Astrocyte of the hippocampus (primary cell): Measurements from ENCODE around the gene UBE2E1.

Experiments
- DNase-seq: peaks from one replicate; pipeline ENCODE4 v3.0.0; 2011; ENCODE audit warnings: low read depth, low spot score

UBE2E1 gene

DNA sequence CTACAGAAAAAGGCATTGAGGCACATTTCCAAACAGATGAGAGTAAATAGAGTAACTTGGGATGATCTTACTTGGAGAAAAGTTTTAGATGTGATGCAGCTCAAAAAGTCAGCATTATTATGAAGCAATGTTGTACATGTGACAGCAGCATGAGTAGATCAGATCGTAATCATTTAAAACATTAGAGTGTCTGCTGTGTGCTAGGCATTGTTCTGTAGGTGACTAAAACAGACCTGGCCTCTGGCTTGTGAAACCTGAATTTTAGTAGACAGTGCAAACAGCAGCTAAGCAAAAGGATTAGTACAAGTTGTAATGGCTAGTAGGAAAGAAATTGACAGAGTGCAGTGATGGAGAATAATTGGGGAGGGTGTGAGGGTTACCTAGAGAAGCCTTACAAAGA is 15.1 kb downstream of the UBE2E1 start:
- DNase-seq: no peak

DNA sequence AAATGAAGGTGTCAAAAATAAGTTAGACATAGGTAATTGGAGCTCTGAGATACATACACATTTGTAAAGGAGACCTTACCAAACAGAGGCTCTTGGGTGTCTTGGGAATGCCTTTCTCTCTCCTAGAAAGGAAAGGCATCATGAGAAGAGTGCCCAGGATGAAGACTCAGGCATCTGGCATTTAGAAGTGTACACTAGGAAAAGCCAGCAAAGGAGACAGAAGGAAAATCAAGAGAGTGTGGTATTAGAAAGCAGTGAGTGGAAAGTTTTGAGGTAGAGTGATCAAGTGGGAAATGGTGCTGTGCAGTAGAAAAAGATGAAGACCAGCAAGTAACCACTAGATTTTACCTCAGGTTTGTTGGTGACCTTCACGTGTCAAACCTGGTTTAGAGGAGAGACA is 16.1 kb downstream of the UBE2E1 start:
- no peak for DNase-seq

DNA sequence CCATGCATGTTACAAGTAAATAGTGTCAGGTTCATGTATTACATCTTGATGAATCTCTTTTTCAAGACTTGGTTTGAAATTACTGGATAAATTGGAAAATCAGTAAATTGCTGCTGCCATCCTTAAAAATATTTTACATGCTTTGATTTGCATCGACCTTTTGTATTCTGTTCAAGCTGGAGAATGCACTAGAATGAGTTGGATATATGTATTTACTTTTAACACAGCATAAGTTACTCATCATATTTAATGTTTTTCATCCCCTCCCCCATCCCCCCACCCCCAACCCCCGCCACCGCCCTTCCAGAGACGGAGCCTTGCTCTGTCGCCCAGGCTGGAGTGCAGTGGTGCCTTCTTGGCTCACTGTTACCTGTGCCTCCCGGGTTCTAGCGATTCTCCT is 16.8 kb downstream of the UBE2E1 start:
- DNase-seq: no peak

DNA sequence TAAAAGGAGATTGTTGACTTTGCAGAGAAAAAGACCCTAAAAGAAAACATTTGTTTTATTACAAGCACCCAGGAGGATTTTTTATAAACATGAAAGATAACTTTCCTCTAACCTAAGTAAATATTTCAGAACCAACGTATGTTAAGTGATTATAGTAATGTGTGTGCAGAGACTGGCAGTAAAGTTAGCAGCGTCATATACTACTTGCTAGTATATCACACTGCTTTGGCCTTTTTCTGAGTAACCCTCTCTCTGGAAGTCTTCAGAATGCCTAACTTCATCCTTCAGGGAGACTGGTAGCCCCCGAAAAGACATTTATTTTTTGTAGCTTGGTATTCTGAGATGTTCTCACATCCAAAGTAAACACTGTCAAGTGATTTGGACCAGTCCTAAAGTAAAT is 17.9 kb downstream of the UBE2E1 start:
- DNase-seq: no peak

DNA sequence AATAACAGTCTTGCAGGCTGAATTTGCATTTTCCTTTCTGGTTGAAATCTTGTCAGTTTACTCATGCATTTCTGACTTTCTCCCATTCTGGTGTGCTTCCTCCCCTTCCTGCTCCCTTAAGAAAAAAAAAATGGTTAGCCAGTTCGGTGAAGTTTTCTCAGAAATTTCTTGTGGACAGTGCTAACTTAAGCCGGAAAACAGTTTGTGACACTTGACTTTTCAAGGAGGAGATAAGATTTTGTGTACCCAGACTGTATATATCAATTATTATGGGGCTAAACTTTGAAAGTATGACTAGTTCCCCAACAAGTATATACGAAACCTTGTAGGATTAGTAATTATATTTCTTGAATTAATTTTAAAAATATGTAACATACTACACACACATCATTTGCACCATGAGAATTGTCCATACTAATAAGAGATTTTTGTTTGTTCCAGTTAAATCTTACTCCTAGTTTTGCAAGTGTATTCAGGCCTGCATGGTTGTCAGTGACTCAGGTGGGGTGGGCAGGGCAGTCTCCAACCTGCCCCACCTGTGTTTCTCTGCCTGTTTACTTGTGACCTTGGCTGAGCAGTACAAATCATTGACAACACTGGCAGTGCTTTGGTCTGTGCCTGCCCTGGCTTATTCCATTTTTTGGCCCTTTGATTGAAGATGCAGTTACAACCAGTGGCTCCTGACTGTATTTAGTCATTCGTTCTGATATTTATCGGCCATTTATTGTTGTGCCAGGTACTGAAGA is 19.1 kb downstream of the UBE2E1 start:
- DNase-seq: no peak

DNA sequence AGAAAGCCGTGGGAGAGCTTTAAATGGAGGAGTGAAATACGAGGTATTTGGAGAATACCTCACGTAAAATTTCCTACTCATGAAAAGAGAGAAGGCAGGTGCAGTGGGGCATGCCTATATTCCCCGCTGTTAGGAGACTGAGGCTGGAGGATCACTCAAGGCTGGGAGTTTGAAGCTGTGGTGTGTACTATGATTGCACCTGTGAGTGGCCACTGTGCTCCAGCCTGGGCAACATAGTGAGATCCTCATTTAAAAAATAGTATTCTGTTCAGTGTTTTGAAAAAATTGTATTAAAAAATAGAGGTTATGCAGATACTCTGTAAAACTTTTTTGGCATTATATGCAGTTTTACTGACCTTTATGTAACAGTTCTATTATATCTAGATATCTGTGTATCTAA is 20.0 kb downstream of the UBE2E1 start:
- DNase-seq: no peak

DNA sequence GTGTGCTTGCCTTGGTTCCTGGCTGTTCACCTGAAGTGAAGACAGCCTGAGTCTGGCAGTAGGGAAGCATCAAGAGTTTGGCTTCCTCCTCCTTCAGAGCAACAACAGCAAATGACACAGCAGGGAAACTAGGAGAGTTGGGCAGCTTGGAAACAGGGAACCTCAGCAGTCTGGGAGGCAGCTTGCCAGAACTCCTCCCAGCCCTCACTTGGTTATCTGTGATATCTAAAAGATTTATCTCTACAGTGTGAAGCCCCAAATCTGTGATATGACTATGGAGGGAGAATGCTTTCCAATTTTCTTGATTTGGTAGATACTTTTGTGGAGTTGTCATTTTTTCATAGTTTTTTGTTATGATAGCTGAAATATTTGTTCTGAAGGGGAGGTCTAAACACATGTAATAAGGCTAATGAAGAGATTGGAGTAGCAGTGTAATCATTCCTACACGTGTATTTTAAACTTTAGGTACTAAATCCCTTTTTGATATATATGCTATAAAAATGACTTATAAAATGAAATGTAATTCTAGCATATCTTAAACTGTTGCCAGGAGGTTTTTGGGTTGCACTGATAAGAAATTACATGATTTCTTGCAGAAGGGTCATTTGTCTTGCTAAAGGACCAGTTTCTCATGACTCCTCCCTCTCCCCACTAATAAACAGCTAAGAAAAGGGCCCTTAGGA is 20.8 kb downstream of the UBE2E1 start:
- DNase-seq: peak; percentile 24

DNA sequence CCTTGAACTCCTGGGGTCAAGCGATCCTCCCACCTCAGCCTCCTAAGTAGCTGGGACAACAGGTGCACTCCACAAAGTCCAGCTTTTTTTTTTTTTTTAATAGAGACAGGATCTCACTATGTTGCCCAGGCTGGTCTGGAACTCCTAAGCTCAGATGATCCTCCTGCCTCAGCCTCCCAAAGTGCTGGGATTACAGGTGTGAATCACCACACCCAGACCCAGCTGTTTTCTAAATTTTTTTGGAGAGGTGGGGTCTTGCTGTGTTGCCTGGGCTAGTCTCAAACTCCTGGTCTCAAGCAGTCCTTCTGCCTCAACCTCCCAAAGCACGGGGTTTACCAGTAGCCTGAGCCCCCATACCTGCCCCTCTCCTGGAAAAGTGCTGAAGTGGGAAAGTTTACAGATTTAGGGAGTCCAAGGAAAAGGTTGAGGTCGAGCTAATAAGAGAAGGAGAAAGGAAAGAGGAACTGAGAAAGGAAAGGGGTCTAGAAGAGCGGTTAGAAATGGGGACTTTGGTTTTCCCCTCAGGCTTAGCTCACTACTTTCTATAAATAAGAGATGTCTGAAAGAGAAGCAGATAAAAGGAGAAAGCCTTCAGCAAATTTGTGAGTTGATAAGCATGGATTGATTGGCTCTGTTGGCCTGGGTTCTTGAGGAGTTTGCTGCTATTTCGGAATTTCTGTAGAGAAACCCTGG is 23.6 kb downstream of the UBE2E1 start:
- DNase-seq: no peak

DNA sequence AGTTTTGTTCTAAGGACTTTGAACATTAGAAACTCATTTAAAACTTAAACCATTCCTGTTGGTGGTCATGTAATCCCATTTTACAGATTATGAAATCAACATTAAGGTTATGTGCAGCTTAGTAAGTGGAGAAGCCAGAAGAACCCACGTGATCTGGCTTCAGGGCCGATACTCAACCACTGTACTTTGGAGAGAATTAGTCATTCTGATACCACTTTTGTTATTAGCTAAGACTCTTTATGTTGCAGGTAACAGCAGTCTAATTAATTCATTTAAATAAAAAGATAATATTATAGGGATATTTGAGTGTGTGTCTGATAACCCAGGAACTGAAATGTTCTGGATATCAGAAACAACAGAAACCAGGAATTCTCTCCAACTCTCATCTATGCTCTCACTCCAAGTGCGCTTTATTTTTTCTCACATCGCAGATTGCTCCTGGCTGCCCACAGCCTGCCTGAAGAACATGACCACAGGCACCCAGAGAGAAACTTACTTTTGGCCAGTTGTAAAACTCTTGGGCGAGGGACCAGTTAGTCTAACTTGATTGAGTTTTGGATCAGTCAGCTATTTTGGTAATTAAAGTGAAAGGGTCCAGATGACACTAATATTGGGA is 25.2 kb downstream of the UBE2E1 start:
- no peak for DNase-seq

DNA sequence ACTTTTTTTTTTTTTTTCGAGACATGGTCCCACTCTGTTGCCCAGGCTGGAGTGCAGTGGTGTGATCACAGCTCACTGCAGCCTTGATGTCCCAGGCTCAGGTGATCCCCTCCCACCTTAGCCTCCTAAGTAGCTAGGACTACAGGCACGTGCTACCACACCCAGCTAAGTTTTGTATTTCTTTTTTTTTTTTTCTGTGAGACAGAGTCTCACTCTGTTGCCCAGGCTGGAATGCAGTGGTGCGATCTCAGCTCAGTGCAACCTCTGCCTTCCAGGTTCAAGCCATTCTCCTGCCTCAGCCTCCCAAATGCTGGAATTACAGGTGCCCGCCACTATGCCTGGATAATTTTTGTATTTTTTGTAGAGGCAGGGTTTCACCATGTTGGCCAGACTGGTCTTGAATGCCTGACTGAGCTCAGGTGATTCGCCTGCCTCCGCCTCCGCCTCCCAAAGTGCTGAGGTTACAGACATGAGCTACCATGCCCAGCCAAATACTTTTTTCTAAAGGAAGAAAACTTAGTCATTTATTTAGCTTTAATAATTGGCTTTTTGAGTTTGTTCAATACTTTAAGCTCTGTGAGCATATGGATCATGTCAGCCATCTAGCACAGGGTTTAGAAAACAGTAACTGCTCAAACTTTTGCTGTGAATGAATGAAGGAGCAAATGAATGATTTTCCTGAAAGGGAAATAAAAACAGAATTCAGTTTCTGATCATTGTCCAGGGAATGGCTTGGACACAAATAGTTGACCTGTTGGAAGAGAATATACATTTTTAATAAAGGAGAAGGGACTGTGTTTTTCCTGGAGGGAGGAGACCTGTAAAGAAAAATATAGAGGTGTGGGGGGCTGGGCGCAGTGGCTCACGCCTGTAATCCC is 26.0 kb downstream of the UBE2E1 start:
- no peak for DNase-seq

DNA sequence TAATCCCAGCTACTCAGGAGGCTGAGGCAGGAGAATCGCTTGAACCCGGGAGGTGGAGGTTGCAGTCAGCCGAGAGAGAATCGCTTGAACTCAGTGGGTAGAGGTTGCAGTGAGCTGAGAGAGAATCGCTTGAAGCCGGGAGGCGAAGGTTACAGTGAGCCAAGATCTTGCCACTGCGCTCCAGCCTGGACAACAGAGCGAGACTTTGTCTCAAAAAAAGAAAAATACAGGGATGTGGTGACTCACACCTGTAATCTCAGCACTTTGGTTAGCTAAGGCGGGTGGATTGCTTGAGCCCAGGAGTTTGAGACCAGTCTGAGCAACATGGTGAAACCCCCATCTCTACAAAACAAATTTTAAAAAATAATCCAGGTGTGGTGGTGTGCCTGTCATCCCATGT is 26.8 kb downstream of the UBE2E1 start:
- DNase-seq: no peak

DNA sequence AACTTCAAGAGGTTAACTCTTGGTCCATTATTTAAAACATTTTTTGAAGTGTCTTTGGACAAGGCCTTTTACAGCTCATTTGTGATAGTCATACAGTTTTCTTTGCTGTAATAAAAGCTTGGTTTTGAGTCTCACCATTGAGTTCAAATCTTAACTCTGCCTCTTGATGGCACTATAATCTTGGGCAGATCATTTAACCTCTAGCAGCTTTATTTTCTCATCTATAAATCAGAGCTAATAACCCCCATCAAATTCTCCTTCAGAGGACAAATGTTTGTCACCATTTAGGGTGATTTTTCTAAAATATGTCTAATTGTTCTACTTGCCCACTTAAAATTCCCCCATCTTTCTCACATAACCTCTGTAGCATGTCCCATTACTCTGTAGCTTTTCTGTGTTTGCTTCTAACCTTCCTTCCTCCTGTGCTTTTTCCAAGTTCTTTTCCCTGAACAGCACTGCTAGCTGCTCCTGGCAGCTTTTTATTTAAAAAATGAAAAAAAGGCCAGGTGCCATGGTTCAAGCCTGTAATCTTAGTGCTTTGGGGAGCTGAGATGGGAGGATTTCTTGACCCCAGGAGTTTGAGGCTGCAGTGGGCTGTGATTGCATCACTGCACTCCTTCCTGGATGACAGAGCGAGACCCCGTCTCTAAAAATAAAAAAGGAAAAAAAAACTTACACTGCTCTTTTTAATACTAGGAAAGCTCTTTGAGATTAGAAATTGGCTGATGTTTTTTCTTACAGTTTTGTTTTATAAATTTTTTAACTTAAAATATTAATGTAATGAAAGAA is 28.5 kb downstream of the UBE2E1 start:
- no peak for DNase-seq

DNA sequence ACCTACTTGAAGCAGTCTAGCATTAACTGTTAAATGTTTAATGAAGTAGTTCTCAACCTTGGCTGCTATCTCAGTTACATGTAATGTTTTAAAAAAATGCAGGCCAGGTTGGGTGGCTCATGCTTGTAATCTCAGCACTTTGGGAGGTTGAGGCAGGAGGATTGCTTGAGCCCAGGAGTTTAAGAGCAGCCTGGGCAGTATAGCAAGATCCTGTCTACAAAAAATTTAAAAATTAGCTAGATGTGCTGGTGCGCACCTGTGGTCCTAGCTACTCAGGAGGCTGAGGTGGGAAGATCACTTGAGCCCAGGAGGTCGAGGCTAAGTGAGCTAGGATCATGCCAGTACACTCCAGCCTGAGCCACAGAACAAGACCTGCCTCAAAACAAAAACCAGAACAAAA is 29.3 kb downstream of the UBE2E1 start:
- DNase-seq: no peak

DNA sequence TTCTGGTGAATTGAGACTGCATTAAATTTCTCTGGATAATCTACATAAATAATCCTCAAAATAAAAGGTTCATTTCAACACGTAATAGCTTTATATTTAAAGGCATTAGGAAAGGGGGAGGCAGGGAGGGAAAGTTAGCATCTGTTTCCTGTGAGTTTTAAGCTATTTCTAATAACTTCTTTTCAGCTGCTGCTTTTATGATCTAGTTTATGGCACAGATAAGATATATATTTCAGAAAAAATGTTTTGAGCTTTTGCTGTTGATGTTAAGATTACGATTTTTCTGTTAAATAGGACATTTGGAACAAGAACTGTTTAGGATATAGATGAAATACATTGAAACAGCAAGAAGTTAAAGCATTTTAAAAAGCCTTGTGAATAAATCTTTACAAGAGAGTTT is 30.0 kb downstream of the UBE2E1 start:
- DNase-seq: no peak

DNA sequence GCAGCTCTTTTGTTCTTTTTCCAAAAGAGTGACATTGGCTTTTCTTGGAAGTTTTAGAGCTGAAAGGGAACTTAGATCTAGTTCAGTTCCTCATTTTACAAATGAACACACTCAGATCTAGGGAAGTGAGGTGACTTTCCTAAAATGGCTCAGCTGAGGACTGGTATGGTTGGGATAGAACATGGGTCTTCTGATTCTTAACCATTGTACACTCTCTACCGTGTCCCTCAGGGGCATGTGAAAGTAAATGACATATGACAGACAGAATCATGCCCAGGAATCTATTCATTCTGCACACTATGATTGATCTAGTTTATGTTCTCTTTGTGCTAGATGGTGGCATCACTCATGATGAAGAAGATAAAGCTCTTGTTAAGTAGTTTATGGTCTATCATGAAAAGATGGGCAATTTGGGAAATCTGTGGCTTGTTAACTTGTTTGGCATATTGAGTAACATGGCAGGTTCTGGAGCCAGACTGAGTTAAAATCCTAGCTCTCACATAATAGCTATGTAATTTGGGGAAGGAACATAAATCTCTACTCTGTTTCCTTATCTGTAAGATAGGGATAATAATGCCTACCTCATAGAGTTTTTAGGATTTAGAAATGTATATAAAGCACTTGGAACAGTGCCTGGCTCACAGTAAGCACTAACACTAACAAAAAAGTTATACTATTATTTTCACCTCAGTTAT is 30.9 kb downstream of the UBE2E1 start:
- DNase-seq: no peak

DNA sequence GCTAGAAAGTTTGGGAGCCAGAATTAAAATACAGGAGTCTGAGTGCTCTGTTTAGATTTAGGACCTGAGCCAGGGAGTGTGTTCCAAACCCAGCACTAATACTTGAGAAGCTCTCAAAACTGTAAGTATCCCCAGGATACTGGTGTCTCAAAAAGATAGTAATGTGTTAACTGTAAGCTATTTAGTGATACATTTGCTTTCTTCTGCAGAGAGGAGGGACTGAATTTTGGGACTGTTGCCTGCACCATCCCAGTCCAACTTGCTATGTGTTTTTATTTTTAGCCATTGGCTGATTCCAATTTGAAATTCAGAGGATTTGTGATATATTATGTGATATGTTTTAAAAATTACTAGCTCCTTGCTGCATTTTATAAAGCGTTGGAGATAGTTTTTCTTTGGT is 31.5 kb downstream of the UBE2E1 start:
- no peak for DNase-seq

DNA sequence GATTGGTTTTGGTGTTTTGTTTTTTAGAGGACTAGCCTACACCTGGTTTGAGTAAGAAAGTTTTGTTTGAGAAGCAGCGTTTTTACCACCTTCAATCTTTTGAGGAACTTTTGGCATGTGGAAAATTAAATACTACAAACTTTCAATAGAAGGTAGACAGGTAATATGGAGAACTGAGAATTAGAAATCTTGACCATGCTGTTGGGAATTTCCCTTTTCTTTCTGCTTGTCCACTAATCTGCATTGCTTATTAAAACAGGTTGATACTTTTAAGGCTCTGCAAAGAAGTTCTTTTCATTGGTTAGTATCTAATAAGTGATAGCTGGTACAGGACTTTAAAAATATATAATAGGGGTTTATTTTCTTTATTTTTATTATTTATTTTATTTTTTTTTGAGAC is 31.9 kb downstream of the UBE2E1 start:
- no peak for DNase-seq

DNA sequence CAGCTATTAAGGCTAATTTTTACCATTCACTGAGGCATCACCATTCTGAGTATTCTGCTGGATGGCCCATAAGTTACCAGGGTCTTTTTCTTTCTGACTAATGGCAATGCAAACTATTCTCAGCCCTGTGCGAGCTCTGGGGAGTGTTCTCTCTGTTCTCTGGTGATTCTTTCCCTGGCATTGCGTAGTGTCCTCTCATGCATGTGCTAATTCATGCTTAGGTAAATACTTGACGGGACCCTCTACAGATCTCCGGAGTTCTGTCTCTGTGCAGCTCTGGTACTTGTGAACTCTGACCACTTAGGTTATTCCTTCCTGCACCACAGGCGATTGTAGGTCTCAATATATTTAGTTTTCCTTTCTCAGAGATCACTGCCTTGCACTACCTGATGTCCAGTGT is 34.8 kb downstream of the UBE2E1 start:
- no peak for DNase-seq

DNA sequence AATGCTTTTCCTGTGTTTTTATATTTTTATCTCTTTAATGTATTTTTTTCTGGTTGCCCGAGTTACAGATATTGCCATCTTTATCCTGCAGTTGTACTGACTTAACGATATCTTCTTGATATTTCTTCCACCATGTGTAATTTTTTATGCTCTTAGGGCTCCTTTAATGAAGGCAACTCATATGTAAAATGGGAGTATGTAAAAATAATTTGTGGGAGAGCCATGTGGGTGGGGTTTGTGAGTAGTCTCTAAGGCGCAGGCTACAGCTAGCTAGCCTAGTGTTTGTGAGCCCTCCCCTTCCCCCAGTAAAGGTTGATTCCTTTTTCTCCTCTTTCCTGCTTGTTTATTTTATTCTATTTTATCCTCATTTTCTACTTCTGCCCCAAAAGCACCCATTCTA is 38.1 kb downstream of the UBE2E1 start:
- no peak for DNase-seq
